G401 (cell line): ENCODE data around the gene ASMTL. TPM values are rescaled to one million over a fixed set of nuclear protein-coding genes. Genes with fewer than 3 reads are reported as not detected.
"Not testable (repeated sequence)": the region's sequence is repeated elsewhere in the genome, so short reads cannot be mapped to it uniquely, and the experiment has no call there.

Source experiments
- DNase-seq: peaks from one replicate; pipeline ENCODE4 v3.0.0-alpha.2; 2015; ENCODE audit warnings: low spot score
- in situ Hi-C: cut with HindIII; loops from 2 replicates; pipeline ENCODE4 v1.10.0; 2016; ENCODE audit warnings: low sequenced_read_pairs, mixed read lengths
- total RNA-seq: library from RNA; depleted of rRNA; stranded (reverse); fragments of >200 nt; shearing (Covaris generic); gene quantifications from 2 replicates; pipeline ENCODE4 v1.2.3, GENCODE V29; 2014; rRNA removed

Gene ASMTL, protein sequence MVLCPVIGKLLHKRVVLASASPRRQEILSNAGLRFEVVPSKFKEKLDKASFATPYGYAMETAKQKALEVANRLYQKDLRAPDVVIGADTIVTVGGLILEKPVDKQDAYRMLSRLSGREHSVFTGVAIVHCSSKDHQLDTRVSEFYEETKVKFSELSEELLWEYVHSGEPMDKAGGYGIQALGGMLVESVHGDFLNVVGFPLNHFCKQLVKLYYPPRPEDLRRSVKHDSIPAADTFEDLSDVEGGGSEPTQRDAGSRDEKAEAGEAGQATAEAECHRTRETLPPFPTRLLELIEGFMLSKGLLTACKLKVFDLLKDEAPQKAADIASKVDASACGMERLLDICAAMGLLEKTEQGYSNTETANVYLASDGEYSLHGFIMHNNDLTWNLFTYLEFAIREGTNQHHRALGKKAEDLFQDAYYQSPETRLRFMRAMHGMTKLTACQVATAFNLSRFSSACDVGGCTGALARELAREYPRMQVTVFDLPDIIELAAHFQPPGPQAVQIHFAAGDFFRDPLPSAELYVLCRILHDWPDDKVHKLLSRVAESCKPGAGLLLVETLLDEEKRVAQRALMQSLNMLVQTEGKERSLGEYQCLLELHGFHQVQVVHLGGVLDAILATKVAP
- total RNA-seq: 214 and 257 TPM in 2 replicates

DNA sequence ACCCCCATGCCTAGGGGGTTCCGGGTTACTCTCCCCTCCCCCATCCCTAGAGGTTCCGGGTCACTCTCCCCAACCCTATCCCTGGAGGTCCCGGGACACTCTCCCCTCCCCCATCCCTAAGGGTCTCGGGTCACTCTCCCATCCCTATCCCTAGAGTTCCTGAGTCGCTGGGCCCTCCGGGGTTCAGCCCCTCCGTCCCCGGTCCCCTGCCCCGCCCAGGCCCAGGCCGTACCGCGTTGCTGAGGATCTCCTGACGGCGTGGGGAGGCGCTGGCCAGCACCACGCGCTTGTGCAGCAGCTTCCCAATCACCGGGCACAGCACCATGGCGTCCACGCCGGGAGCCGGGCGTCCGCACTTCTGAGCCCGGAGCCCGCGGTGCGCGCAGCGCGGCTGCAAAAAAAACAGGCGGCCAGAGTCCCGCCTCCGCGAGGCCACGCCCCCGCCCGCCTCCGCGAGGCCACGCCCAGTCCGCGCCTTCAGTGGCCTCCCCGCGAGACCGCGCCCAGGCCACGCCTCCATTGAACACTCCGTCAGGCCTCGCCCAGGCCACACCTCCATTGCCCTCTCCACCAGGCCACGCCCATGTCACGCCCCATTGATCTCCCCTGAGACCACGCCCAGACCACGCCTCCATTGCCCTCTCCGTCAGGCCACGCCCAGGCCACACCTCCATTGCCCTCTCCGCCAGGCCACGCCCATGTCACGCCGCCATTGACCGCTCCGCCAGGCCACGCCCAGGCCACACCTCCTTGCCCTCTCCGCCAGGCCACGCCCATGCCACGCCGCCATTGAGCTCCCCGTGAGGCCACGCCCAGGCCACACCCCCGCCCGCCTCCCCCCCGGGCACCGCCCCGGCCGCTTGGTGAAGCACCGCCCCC lies at the start of gene ASMTL:
TSS of gene ASMTL (minus strand) at position 394 of the 879 bp plus-strand sequence. CDS start at position 325, 69 bp downstream.
- DNase-seq: peak; percentile 100
- in situ Hi-C loops: no loop called here

DNA sequence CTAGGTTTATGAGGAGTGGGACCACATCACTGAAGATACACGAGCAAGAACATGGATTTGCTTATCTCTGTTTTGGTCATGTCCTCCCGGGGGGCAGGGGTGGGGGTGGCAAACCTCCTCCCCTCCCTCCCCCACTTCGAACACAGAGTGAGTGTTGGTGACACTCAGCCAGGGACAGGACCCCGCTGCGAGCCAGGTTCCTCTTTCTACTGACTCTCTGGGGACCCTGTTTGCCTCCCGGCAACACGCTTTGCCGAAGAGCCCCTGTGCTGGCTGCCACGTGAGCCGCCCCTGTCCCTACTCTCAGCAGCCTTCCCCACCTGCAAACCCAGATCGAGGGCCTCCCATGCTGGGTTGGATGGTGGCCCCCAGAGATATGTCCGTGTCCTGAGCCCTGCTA lies 49.5 kb upstream of the ASMTL start:
- in situ Hi-C loops: no loop called here
- DNase-seq: no peak

DNA sequence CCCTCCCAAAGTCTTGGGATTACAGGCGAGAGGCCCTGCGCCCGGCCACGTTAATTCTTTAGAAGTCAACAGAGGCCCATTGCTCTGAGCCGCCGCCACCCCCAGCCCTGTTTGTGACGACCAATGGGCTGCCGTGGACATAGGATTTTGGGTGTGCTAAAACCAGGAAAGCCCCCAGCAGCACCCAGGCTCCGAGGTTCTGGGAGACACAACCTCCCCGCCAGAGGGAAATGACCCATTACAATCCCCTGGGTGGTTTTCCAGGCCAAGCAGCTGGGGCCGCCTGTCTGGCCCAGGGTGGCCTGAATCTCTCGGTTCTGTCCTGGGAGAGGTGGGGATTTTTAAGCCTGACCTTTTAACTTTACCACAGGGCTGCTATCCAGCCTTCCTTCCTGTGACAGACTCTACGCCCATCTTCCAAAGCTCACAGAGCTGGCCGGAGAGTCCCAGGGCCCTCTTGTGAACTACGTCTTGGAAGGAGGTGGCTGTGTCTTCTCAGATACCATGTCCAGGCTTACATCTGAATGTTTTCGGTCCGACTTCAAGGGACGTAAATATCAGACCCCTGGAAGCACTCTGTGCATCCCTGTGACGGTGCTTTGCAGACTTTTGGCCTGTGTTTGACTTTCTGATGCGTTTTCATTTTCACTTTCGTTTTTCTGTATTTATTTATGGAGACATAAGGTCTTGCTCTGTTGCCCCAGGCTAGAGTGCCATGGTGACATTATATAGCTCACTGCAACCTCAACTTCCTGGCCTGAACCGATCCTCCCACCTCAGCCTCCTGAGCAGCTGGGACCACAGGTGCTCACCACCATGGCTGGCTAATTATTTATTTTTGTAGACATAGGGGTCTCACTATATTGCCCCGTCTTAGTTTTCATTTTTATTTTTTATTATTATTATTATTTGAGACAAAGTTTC lies 48.3 kb upstream of the ASMTL start:
- DNase-seq: no peak
- in situ Hi-C loops: no loop called here

DNA sequence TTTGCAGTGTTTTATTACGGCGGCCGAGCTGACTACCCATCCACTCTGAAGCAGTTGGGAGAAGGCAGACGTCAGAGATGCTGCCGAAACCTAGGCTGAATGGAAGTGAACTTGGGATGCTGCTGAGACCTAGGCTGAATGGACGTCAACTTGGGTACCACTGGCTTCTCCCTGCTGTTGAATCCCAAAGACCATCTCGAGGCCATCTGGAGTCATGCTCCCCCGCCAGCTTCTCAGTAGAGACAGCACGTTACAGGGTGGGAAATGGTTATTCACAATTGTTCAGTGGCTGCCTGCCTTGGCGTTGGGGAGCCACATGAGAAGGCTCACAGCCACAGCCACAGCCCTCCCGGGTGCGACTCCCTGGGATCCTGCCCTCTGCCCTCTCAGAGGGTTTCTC lies 43.4 kb upstream of the ASMTL start:
- DNase-seq: no peak
- in situ Hi-C loops: no loop called here

DNA sequence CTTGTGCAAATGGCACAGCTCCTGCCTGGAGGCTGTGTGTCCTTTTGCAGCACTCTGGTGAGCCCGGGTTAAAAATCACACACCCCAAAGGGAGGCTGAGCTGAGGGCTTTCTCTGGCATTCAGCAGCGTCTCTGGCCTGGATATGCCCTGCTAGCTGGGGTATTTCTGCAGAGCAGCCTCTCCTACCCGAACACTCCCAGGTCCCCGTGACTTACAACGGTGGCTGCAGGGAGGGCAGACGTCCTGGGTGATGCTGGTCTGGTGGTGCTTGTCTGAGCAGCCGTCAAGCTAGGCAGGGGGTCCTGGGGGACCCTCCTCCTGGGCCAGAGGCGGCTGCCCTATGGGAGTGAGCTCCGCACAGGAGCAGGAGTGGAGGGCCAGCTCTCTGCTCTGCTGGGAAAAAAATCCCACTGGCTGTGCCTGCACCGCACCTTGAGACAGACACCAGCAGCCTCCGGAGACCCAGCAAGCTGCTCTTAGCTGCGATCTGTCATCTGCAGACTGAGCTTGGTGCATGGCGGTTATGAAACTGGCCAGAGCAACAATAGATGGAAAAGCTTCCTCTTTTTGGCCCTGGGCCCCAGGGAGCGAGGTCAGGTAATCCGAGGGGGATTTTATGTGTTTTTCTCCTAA lies 41.3 kb upstream of the ASMTL start:
- no peak for DNase-seq
- in situ Hi-C loops: no loop called here

DNA sequence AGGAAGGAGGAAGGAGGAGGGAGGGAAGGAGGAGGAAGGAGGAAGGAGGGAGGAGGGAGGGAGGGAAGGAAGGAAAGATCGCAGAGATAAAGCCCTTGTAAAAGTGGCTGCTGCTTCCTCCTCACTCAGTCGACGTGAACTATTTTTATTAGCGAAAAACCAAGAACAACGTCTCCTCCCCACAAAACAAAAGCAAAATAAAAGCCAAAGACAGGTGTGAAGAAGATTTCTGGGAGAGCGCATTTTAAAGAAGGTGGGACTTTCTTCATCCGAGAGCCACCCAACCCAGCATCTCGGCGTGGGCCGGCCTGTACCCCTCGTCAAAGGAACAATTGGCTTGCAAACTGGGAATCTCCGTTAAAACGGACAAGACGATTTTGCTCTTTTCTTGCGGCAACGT lies 40.7 kb upstream of the ASMTL start:
- no peak for DNase-seq
- in situ Hi-C loops: no loop called here

DNA sequence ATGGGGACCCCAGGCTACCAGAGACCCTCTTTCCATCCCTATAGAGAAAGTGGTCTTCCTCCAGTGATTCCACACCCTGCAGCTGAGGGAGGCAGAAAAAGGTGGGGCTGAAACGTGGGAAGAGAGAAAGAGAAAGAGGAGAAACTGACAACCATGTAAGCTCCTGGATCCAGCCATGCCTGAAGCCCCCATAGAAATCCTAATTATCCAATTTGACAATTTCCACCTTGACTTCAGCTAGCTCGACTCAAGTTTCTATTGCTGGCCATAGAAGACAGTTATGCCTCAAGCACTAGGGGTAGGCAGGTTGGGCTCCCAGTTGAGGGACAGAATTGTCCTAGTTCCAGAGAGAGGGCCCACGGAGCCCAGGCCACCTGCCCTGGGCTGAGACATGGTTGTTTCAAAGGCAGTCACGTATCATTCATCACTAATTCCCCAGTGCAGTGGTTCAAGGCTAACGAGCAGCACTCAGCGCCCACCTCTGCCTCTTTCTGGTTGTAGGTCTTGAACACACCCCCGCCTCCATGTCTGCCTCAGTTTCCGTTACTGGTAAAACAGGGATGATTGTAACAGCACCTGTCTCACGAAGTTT lies 39.8 kb upstream of the ASMTL start:
- in situ Hi-C loops: no loop called here
- DNase-seq: no peak

DNA sequence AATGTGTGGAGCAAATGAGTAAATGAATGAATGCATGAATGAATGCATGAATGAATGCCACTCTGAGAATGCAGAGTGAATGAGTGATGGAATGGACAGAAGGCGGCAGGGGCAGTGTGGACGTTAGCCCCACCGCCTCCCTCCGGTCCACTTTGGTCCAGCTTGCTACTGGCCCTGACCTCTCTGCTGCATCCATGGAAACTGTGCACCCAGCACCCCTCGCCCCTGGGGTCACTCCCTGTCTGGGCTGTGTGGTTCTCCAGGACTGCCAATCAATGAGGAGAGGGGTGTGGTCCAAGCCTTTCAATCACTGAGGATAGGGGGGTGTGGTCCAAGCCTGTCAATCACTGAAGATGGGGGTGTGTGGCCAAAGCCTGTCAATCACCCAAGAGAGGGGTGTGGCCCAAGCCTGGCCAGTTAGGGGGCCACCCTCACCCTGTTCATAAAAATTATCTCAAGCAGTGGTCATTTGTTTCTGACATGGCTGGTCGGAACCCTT lies 39.2 kb upstream of the ASMTL start:
- in situ Hi-C loops: no loop called here
- DNase-seq: peak; percentile 27

DNA sequence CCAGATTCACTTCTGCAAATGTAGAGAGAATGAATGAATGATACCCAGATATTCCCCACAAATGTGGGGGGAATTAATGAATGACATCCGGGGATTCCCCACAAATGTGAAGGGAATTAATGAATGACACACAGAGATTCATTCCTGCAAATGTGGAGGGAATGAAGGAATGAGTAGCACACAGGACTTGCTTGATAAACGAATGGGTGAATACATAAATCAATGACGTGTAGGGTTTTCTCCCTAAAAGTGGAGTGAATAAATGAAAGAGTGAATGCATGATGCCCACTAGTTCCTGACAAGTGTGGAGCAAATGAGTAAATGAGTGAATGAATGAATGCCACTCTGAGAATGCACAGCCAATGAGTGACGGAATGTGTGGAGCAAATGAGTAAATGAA lies 38.5 kb upstream of the ASMTL start:
- DNase-seq, in situ Hi-C loops: not testable (repeated sequence)

DNA sequence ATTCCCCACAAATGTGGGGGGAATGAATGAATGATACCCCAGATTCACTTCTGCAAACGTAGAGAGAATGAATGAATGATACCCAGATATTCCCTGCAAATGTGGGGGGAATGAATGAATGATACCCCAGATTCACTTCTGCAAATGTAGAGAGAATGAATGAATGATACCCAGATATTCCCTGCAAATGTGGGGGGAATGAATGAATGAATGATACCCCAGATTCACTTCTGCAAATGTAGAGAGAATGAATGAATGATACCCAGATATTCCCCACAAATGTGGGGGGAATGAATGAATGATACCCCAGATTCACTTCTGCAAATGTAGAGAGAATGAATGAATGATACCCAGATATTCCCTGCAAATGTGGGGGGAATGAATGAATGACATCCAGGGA lies 38.0 kb upstream of the ASMTL start:
- in situ Hi-C loops: not testable (repeated sequence)

DNA sequence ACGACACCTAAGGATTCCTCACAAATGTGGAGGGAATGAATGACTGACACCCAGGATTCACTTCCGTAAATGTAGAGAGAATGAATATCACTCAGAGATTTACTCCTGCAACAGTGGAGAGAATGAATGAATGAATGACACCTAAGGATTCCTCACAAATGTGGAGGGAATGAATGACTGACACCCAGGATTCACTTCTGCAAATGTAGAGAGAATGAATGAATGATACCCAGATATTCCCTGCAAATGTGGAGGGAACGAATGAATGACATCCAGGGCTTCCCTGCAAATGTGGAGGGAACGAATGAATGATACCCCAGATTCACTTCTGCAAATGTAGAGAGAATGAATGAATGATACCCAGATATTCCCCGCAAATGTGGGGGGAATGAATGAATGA lies 36.6 kb upstream of the ASMTL start:
- in situ Hi-C loops: not testable (repeated sequence)

More for the DNA sequence above, 38.0 kb upstream of the ASMTL start:
- not testable (repeated sequence) for DNase-seq

DNA sequence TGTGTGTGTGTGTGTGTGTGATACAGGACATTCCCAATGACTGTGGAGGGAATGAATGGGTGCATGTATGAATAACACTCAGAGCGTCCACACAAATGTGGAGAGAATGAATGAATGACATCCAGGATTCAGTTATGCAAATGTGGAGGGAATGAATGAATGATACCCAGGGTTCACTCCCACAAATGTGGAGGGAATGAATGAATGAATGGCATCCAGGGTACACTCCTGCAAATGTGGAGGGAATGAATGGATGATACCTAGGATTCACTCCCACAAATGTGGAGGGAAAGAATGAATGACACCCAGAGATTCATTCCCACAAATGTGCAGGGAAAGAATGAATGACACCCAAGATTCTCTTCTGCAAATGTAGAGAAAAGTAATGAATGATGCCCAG lies 36.0 kb upstream of the ASMTL start:
- DNase-seq: no peak
- in situ Hi-C loops: no loop called here

More for the DNA sequence above, 36.6 kb upstream of the ASMTL start:
- DNase-seq: not testable (repeated sequence)

DNA sequence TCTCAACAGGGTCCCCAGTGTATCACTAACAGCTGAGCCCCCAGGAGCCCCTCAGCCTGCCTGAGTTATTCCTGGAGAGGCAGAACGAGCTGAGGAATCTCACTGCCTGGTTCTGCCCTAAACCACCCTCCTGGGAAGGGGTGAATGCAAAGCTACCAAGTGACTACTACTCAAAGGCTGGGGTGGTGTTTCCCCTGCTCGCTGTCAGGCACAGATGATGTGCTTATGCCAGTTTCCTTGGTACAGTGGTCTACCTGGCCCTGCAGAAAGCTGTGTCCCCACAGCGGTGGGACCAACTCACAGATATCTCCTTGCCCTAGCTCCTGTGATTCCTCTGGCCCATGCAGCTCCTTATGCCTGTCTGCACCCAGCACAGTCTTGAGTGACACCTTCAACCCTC lies 35.4 kb upstream of the ASMTL start:
- in situ Hi-C loops: no loop called here
- DNase-seq: no peak

DNA sequence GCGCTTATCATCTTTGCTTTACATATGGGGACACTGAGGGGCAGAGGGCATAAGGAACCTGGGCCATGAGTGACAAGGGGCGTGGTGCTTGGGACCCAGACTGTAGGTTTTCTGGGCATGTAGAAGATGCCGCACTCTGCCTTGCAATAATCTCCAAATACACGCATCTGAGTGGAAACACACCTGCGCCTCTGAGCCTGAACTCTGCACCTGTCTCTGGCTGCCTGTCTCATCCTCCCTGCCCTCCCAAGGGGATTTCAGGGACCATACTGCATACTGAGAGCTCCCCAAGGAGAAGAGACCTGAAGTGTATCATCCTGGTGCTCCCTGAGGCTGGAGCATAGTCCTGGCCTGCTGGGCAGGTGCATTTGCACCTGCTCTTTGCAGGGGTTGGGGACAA lies 34.7 kb upstream of the ASMTL start:
- in situ Hi-C loops: no loop called here
- no peak for DNase-seq

DNA sequence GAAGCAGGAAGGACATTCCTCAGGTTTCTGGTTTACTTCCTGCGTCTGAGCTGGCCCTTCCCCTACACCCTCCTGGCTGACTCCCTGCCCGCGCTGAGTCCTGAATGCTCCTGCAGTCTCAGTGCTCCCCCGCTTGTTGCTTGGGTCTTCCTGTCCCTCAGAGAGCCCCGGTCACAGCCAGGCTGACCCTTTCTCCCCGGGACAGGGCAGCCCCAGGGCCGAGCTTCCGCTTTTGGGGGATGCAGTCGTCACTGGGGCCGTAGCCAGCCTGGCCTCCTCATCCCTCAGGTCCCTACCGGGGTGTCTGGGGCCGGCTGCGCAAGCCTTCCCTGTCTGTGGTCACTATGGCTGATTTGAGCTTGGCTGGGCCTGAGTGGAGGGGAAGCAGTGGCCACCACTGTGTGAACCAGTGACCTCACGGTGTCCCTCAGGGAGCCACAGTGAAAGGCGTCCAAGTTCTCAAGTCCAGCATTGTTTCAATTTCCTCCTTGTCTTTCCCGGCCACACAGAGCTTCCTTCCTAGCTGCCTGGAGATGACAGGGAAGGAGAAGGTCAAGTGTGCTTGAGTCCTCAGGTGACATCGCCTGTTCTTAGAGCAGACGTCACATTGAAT lies 34.1 kb upstream of the ASMTL start:
- in situ Hi-C loops: no loop called here
- DNase-seq: no peak

DNA sequence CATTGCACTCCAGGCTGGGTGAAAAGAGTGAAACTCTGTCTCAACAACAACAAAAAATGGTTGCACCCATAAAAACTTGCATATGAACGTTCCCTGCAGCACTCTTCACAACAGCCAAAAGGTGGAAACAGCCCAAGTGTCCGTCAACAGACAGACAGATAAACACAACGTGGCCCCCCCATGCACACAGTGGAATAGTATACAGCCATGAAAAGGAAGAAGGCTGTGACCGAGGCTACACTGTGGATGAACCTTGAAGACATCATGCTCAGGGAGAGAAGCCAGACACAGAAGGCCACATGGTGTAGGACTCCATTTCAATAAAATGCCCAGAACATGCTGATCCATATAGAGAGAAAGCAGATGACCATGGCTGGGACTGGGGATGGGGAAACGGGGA lies 33.5 kb upstream of the ASMTL start:
- in situ Hi-C loops: no loop called here
- no peak for DNase-seq

DNA sequence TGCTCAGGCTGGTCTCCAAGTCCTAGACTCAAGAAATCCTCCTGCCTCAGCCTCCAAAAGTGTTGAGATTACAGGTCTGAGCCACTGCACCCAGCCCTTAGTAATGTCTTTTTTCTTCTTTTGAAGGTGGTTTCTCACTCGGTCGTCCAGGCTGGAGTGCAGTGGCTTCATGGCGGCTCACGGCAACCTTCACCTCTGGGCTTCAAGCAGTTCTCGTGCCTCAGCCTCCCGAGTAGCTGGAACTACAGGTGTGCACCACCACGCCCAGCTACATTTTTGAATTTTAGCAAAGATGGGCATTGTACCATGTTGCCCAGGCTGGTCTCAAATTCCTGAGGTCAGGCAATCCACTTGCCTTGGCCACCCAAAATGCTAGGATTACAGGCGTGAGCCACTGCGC lies 32.3 kb upstream of the ASMTL start:
- in situ Hi-C loops: no loop called here
- DNase-seq: no peak
